Cardiac fibroblast (primary cell): Measurements from ENCODE around the gene ZDHHC13.

Experiments
- DNase-seq, 2 donors: peaks; one replicate each; pipeline versions ENCODE4 v3.0.0 to v3.0.0-alpha.2; 2010; ENCODE audit warnings: low read depth in 2 of 2
- H3K4me3 ChIP-seq, 2 donors: replicated peaks in 1 of 2; 1 replicate in 1 of 2; 2 replicates in 1 of 2; pipeline ENCODE4 v1.5.1; 2011; ENCODE audit warnings: low read depth in 2 of 2, low read length in 2 of 2, mild to moderate bottlenecking in 2 of 2, moderate library complexity in 1 of 2
- CTCF ChIP-seq: IDR thresholded peaks from one replicate; pipeline ENCODE4 v1.5.1; 2011; ENCODE audit warnings: low read depth, mild to moderate bottlenecking, low read length, inconsistent platforms

Gene ZDHHC13

GRCh38 chr11:19187833-19188258 is 70.9 kb downstream of the ZDHHC13 start:
- DNase-seq = peak in 1 of 2 donors; percentile 32
- no peak overlapping the region for H3K4me3 ChIP-seq
- TF ChIP-seq CTCF = no peak

- peak in 1 of 2 donors; percentile 9 for DNase-seq
- no peak for TF ChIP-seq CTCF
- H3K4me3 ChIP-seq = no peak overlapping the region
These were observed 74.7 kb downstream of the ZDHHC13 start for GRCh38 chr11:19191530-19192169.

- DNase-seq = peak in 1 of 2 donors; percentile 20
- no peak overlapping the region for H3K4me3 ChIP-seq
- TF ChIP-seq CTCF = no peak
These were observed 76.9 kb downstream of the ZDHHC13 start for GRCh38 chr11:19193916-19194315.

- no peak for TF ChIP-seq CTCF
- DNase-seq = no peak
- no peak overlapping the region for H3K4me3 ChIP-seq
These were observed 77.8 kb downstream of the ZDHHC13 start for GRCh38 chr11:19194620-19195308.

- no peak for DNase-seq
- TF ChIP-seq CTCF = no peak
- H3K4me3 ChIP-seq = no peak overlapping the region
These were observed 79.5 kb downstream of the ZDHHC13 start for GRCh38 chr11:19196432-19196831.

- no peak for TF ChIP-seq CTCF
- no peak for DNase-seq
These were observed 82.1 kb downstream of the ZDHHC13 start for GRCh38 chr11:19199048-19199447.

More at GRCh38 chr11:19199048-19199447, 82.1 kb downstream of the ZDHHC13 start:
- H3K4me3 ChIP-seq = no peak overlapping the region
